NAMALWA (cell line): ENCODE data around the gene CDCA7.
A peak's percentile ranks its signal among the peaks of the same experiment; 100 is the strongest.
"Not testable (repeated sequence)": the region's sequence is repeated elsewhere in the genome, so short reads cannot be mapped to it uniquely, and the experiment has no call there.

Experiments
- DNase-seq: peaks from one replicate; pipeline ENCODE4 v3.0.0-alpha.2; 2015; ENCODE audit warnings: low spot score

The CDCA7 gene

GRCh38 chr2:173354582-173355131 lies at the start of gene CDCA7:
Gene CDCA7 (plus strand): TSS chr2:173354872. CDS start chr2:173354964, 92 bp downstream.
- DNase-seq: peak; percentile 82

GRCh38 chr2:173305303-173305702 lies 49.4 kb upstream of the CDCA7 start:
- no peak for DNase-seq

- no peak for DNase-seq
Measured at GRCh38 chr2:173307293-173307692, 47.4 kb upstream of the CDCA7 start.

- DNase-seq: not testable (repeated sequence)
Measured at GRCh38 chr2:173309370-173309769, 45.3 kb upstream of the CDCA7 start.

- DNase-seq: no peak
Measured at GRCh38 chr2:173311844-173312606, 42.6 kb upstream of the CDCA7 start.

- DNase-seq: no peak
Measured at GRCh38 chr2:173323371-173323770, 31.3 kb upstream of the CDCA7 start.

GRCh38 chr2:173326806-173327205 lies 27.9 kb upstream of the CDCA7 start:
- no peak for DNase-seq

- no peak for DNase-seq
Measured at GRCh38 chr2:173327421-173327820, 27.3 kb upstream of the CDCA7 start.

- not testable (repeated sequence) for DNase-seq
Measured at GRCh38 chr2:173333003-173333402, 21.7 kb upstream of the CDCA7 start.

- DNase-seq: no peak
Measured at GRCh38 chr2:173339807-173340206, 14.9 kb upstream of the CDCA7 start.

- no peak for DNase-seq
Measured at GRCh38 chr2:173343921-173344320, 10.8 kb upstream of the CDCA7 start.

GRCh38 chr2:173346035-173346434 lies 8.6 kb upstream of the CDCA7 start:
- DNase-seq: no peak

- DNase-seq: no peak
Measured at GRCh38 chr2:173347305-173348168, 7.1 kb upstream of the CDCA7 start.

GRCh38 chr2:173349287-173349686 lies 5.4 kb upstream of the CDCA7 start:
- peak; percentile 67 for DNase-seq

- no peak for DNase-seq
Measured at GRCh38 chr2:173350383-173350782, 4.3 kb upstream of the CDCA7 start.

- no peak for DNase-seq
Measured at GRCh38 chr2:173351879-173352278, 2.8 kb upstream of the CDCA7 start.

GRCh38 chr2:173353556-173353955 lies 1.1 kb upstream of the CDCA7 start:
- peak; percentile 46 for DNase-seq

GRCh38 chr2:173354073-173354581 lies 545 bp upstream of the CDCA7 start:
- peak; percentile 92 for DNase-seq

GRCh38 chr2:173355132-173355865 lies 627 bp downstream of the CDCA7 start:
- peak; percentile 72 for DNase-seq

- DNase-seq: no peak
Measured at GRCh38 chr2:173355866-173356508, 1.3 kb downstream of the CDCA7 start.

- DNase-seq: no peak
Measured at GRCh38 chr2:173357346-173357745, 2.7 kb downstream of the CDCA7 start.
